NCI-H345 treated with DMSO at 0.1 percent for 48 hours (cell line): ENCODE results near the gene FUT1.

Experiments used
- DNase-seq: peaks from one replicate; lab custom pipeline; 2025; ENCODE audit not compliant: unreplicated experiment; lab: John Stamatoyannopoulos, UW

FUT1 gene

DNA sequence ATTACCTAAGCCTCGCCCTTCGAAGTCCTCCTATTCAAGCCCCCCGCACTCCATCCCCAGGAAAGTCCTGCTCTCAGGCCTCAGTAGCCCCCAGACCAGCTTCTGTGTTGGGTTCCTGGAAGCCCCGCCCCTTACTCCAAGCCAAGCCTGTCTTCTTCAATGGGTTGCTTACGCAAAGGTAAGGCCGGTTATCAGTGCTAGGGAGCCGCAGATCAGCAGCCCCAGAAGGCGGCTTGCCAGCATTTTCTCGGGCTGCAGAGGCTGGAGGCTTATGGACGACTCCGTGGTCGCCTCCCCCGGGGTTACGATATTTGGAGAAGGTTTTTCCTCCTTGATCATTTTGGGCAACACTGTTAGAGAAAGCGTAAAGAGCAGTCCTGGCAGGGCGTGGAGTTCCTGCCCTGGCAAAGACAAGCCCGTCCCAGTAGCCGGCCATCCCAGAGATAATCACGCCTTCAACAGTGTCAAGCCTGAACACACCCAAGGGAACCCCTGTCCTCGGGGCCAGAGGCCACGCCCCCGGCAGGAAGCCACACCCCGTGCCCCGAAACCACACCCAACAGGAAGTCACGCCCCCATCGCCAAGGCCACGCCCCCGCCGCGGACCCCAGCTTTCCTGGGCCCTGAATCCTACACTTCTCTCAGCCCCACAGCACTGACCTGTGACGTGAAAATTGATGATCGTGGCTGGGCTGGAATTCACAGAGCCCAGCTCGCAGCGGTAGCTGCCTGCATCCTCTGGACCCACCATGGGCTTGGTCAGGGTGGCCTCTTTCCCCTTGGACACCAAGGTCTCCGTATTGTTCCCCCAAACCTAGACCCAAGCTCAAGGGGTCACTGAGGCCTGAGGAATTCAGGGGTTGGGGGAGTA lies 11.1 kb downstream of the FUT1 start:
- no peak for DNase-seq

DNA sequence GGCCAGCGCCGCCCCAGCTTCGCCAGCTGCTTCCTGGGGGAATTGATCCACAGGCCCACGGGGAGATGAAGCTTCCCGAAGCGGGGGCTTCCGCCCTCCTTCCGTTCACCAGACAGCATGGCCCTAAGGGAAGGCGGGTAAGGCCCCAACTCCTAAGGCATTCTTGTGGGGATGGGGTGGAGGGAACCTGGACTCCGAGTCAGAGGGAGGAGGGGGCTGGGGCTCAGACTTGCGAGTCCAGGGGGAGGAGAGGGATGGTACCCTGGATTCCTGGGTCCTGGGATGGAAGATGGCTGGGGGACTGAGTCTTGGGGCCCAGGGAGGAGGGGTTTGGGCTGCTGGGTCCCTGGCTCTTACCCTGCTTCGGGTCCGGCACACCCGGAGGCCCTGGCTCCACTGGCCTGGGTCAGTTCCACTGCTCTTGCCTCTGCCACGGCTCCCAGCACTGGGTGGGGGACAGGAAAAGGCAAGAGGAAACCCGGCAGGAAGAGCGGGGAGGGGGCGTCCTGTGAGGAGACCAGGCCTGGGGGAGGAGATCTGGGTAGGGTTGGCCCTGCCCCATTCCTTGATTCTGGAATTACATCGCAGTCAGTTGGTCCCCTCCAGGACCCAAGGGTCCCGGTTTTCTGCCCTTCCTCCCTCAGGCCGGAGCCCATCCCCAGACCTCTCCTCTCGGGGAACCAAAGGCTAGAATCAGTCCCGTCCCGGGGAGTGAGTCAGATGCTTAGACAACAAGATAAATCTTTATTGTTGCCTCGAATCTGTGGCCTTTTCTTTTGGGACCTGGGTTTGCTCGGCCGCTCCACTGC lies 12.1 kb downstream of the FUT1 start, which contains the start of gene RASIP1:
Gene RASIP1, minus strand, starts transcription at position 447 of the 809 bp plus-strand sequence. Its CDS starts 328 bp downstream, at position 119.
- DNase-seq, result no peak

DNA sequence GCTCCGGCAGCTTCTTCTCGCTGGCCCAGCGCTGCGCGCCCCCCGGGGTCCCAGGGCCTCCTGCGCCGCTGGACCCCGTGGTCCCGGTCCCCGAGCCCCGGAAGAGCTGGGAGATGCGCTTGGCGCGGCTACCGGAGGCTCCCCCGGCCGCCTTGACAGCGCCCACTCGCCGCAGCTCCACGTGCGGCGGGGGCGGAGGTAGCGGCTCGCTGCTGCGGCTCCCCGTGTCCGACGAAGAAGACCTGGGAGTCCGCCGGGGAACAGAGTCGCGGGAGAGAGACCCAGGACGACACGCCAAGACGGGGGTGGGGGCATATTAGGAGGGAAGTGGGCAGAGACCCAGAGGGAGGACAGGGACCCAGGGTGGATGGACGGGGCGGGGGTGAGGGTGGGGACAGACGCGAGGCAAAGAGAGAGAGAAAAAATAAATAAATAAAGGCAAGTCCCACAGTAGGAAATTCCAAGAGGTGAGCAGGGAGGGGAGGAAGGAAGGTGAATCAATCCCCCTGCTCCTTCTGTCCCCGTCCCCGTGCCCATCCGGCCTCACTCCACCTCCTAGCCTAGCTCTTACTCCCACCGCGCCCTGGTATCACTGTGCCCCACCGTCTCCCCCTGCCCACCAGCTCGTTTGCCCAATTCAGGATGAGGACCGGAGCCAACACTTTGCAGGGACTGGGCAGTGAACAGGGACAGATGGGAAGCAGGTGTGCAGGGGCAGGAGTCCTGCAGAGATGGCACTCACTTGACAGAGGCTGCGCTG lies 12.9 kb downstream of the FUT1 start:
- no peak for DNase-seq

DNA sequence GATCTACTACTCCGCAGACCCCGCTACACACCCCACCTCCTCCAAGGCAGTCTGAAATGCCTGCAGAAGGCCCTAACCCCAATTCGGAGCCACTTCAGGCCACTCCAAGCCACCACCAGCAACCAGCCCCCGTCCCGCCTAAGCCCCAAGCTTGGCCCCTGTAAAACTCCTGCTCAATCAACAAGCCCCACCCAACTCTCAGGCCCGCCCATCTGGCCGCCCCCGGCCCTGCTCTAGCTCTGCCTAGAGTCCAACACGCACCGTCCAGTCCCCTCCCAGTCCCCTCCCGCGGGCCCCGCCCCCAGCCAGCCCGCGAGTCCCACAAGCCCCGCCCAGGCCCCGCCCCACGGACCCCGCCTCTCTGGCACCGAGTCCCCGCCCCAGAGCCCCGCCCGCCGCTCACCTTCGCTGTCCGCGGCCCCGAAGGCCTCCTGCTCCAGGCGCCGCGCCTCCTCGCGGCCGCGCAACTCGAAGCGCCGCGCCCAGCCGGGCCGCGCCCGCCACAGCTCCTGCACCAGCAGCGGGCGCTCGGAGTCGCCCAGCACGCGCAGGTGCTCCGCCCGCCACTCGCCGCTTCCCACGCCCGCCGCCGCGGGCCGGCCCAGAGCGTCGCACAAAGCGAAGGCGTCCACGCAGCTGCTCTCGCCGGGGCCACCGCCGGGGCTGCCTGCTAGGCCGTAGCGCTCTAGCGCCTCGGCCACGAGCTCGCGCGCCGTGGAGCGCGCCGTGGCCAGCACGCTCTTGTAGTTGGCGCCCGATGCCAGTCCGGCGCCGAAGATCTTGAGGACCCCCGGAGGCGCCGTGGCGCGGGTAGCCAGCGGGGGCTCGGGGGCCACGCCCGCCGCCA lies 13.7 kb downstream of the FUT1 start:
- peak; percentile 90 for DNase-seq

GRCh38 chr19:48737360-48737998 lies 15.0 kb downstream of the FUT1 start:
- no peak for DNase-seq

- DNase-seq, result peak; percentile 61
Observed at GRCh38 chr19:48735031-48735615, 17.3 kb downstream of the FUT1 start.

GRCh38 chr19:48734625-48735024 lies 17.8 kb downstream of the FUT1 start:
- no peak for DNase-seq

- no peak for DNase-seq
Observed at GRCh38 chr19:48731452-48731851, 21.0 kb downstream of the FUT1 start.

DNA sequence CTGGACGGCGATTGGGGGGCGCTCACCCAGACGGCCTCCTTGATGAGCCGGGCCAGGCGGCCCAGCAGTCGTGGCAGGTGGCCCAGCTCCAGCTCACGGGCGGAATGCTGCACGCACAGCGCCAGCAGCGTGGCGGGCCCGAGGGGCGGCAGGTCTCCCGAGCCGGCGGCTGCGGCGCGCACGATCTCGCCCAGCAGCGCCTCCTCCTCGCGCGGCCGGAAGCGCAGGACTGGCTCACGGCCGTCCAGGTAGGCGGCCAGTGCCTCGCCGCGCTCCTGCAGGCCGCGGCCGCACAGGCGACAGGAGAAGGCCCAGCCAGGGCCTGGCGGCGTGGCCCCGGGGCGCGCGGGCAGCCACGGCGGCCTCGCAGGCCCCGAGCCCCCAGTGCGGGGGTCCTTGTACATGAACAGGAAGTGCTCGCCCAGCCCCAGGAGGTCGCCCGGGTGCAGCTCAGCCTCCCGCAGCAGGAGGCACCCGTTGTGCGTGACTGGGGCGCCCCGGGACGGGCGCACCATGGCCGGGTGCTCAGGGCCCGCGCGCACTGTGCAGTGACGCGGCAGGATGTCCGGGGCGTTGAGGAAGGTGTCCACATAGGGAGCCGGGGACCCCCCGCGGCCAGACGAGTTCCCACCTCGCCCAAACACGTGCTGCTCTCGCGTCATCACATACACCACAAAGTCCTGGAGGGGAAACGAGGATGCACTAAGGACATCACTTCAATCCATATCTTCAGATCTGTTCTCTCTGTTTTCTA lies 23.4 kb downstream of the FUT1 start:
- DNase-seq, result no peak

- no peak for DNase-seq
Observed at GRCh38 chr19:48726556-48726955, 25.9 kb downstream of the FUT1 start.

- no peak for DNase-seq
Observed at GRCh38 chr19:48724796-48725753, 27.4 kb downstream of the FUT1 start.

DNA sequence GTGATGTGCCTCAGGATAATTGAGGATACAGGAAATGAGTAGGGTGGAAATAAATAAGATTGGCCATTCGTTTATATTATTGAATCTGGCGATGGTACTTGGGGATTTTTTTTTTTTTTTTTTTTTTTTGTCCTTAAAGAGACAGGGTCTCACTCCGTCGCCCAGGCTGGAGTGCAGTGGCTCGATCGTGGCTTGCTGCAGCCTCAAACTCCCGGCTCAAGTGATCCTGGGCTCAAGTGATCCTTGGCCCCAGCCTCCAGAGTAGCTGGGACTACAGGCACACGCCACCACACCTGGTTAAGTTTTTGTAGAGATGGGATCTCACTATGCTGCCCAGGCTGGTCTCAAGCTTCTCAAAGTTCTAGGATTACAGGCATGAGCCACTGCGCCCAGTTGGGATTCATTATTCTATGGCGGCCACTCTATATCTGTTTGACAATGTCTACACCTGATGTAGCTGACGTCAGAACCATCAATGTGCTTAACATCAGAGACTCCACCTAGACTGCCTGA lies 30.2 kb downstream of the FUT1 start:
- DNase-seq, result no peak

DNA sequence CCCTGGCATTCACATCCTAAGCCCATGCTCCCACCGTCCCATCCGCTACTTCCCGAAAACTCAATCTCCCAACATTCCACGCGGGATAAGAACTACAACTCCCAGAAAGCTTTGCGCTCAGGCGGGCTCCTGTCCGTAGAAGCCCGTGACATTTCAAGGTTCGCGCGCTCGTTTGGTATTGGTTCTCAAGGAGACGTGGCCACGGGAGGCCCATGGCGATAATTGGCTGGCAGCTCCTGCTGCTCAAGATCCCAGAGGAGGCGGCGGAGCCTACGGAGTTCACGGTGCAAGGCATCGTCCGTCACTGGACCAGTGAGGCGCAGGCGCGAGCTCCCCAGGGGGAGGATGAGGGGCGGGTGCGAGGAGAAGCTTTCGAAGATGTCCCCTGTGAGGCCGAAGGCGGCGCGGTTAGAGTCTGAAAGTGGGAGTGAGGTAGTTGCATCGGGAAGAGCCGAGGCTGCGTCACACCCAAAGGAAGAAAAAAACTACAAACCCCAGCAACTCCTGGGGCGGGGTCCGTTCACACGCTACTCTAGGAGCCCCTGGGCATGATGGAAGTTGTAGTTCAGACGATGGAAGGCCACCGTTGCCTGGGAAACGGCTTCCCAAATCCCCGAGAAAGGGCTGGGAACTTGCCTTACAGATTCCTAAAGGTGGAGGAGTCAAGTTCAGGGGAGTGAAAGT lies 31.7 kb downstream of the FUT1 start:
- DNase-seq, result peak; percentile 92

DNA sequence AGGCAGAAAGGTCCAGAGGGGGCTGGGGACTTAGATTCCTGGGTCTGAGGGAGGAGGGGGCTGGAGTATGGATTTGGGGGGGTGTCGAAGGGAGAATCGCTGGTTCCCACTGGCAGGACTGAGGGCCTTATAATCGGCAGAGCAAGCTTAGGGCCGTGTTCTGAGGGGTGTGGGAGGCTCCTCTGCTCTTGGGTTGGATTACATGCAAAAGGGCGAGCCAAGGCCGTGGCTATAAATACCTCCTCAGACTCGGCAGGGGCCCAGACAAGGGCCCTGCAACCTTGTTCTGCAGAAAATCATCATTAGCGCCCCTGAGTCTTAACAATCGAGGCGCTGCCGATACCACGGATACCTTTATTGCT lies 32.2 kb downstream of the FUT1 start:
- no peak for DNase-seq

DNA sequence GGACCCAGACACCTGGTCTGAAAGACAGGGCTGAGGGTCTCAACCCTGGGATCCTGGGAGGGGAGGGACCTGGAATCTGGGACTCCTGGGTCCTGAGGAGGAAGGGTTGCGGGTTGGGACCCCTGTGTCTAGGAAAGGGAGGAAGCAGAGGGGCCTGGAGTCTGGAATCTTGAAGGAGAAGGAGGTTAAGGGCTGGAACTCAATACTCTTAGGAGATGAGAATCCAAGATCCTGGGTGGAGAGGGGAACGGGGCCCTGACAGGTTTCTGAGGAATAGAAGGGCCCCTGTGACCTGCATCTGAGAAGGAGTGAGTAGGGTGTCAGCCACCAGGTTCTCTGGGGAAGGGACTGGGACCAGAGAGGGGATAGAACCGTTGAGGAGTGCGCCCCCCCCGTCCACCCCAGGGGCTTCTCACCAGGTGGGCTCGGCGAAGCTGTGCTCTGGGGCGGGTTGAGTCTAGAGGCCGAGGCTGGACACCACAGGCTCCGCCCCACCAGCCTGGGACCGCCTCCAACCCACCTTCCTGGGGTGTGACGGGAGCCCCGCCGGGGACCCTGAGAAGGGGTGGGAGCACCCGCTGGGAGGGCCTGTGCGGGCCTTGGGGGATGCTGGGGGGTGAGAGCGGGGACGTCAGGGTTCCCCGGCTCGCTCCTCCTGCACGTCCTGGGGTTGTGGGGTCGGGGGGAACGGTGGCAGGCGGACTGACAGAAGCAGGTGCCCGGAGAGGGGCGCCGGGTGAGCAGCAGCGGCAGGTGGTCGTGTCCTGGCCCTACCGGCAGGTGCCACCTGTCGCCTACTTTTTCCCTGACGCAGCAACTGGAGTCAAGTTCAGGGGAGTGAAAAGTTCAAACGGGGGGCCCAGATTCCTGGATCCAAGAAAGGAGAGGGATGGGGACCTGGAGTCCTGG lies 32.9 kb downstream of the FUT1 start, which contains the start of gene MAMSTR:
Gene MAMSTR, minus strand, starts transcription at position 463 of the 909 bp plus-strand sequence. CDS start 694 bp downstream, outside the sequence.
- DNase-seq, result no peak
